CD4-positive, alpha-beta T cell treated with Interleukin-4 for 1 hour (primary cell): Measurements from ENCODE around the gene PROB1.
"Not testable (repeated sequence)": the region's sequence is repeated elsewhere in the genome, so short reads cannot be mapped to it uniquely, and the experiment has no call there.

Experiments
- DNase-seq, 2 donors: peaks; one replicate each; pipeline ENCODE4 v3.0.0-alpha.2; 2020 to 2022

The PROB1 gene

GRCh38 chr5:139392324-139392677, 2.6 kb downstream of the PROB1 start:
- DNase-seq = no peak

DNA sequence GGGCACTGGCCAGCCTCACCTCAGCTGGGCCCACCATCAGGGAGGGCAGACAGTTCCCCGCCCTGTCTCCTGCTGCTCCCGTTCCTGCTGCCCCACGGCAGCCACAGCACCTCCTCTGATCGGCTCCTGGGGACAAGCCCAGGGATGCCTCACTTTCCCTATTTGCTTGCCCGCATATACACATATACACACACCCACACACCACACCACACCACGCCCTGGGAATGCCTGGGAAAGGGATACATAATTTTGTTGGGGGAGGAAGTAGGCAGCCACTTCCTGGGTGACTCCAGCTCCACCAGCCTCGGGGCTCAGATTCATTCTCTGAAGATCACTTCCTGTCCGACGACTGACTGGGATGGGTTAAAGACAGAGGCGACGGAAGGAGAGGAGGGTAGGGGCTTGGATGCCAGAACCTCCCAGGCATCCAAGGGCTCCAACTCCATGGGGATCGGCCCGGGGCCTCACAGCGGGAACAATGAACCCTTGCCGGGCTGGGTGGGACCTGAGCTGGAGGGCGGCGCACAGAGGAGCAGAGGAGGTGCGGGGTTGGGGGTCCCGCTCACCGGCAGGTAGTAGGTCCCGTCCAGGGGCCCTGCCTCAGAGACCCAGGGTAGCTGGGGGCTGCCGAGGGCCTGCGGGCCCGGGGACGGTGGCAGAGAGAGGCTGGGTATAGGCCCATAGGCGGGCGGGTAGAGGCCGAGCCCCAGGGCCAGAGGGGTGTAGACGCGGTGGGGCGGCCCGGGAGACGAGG, 3.2 kb downstream of the PROB1 start:
- DNase-seq = no peak

- no peak for DNase-seq
These were observed 4.0 kb downstream of the PROB1 start for GRCh38 chr5:139390639-139391569.

- peak; percentile 83 to 86 for DNase-seq
These were observed 4.9 kb downstream of the PROB1 start, which contains the start of gene MZB1 for GRCh38 chr5:139389701-139390638. MZB1 (minus strand) TSS chr5:139389913; CDS start chr5:139389856, 57 bp downstream.

- peak in 1 of 2 donors; percentile 69 for DNase-seq
These were observed 6.6 kb downstream of the PROB1 start for GRCh38 chr5:139388198-139388821.

DNA sequence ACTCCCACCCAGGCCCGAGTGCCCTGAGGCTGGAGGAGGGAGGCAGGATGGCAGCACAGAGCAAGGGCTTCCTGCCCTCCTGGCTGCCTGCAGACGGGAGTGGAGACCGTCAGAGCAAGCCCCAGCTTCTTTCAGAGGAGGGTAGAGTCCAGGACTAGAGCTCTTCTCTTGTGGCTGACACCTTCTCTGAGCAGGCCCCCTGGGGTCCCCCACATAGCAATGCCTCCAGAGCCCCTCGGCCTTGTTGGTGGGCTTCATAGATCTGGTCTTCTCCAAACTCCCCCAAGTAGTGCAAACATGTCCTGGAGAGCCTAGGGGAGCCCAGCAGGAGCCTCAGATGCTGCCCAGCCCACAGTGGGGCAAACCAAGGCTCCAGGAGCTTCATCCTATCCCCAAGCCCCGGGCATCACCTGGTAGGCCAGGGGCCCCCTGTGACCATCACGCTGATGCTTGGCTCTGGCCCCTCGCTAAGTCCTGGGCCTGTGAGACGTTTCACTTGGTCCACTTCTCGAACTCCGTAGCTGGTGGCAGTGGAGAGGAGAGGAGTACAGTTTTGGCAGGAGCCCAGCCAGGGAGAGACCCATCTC, 7.2 kb downstream of the PROB1 start:
- no peak for DNase-seq

DNA sequence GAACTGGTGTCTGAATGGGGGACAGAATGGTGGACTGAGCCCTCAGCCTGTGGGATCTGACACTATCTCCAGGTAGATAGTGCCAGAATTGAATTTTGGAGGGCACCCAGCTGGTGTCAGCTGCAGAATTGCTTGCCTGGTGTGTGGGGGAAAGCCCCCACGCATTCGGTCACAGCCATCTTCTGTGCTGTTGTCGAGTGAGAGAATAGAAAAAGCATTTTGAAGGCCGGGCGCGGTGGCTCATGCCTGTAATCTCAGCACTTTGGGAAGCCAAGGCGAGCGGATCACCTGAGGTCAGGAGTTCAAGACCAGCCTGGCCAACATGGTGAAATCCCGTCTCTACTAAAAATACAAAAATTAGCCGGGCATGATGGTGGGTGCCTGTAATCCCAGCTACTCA, 7.9 kb downstream of the PROB1 start:
- DNase-seq = not testable (repeated sequence)

- no peak for DNase-seq
These were observed 8.9 kb downstream of the PROB1 start for GRCh38 chr5:139386050-139386438.

GRCh38 chr5:139385061-139386049, 9.5 kb downstream of the PROB1 start:
- DNase-seq = peak in 1 of 2 donors; percentile 43

- no peak for DNase-seq
These were observed 10.3 kb downstream of the PROB1 start for GRCh38 chr5:139384591-139385051.

- DNase-seq = no peak
These were observed 10.8 kb downstream of the PROB1 start for GRCh38 chr5:139383993-139384590.

GRCh38 chr5:139383275-139383992, 11.5 kb downstream of the PROB1 start, which contains the start of gene SLC23A1:
SLC23A1 (minus strand) TSS chr5:139383297; CDS start chr5:139383253, 44 bp downstream.
- DNase-seq = no peak

DNA sequence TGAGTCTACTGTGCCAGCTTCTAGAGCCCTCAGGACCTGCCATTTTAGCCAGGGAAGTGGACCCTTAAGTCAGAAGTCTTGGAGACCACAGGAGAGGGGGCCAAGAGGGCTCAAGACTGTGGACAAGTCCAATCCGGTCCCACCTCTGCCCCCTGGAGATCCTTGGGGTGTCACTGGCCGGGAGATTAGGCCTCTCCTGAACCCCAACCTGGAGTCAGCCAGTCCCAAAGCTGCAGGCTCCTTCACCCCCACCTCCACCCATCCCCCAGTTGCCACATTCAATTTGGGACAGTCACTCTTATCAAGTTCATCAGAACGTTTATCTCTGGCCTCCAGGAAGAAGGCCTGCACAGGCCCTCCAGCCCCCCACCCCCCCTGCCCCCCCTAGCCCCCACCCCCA, 12.1 kb downstream of the PROB1 start:
- no peak for DNase-seq

GRCh38 chr5:139381837-139382761, 12.8 kb downstream of the PROB1 start:
- DNase-seq = no peak

DNA sequence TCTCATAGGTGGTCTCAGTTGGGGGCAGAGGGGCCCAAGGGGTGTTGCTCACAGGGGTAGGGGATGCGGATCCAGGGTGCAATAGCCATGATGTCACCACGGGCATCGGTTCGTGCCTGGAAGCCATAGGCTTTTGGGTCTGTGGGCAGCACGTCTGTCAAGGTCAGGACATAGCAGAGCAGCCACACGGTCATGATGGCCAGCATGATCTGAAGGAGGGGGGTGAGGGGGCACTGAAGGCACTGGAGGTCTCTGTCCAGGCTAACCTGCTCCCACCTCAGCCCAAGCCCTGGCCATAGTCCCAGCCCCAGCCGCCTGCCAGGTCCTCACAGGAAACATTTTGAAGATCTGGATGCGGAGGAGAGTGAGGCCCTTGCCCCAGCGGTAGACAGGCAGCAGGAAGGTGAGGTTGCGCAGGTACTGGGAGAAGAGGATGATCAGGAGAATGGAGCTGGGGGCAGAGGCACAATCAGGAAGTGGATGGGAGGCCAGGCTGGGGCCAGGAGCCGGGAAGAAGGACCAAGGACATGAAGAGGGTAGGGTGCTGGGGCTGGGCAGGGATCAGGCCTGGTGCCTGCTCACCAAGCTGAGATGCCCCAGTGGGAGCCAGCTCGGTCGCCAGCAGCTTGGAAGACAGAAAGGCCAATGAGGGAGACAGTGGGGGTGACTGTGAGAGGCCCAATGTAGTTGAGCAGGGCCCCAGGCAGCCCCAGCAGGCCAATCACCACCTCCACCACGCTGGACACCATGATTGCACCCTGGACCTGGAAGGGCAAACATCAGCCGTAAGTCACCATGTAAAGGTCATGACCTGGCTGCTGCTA, 15.1 kb downstream of the PROB1 start:
- no peak for DNase-seq

DNA sequence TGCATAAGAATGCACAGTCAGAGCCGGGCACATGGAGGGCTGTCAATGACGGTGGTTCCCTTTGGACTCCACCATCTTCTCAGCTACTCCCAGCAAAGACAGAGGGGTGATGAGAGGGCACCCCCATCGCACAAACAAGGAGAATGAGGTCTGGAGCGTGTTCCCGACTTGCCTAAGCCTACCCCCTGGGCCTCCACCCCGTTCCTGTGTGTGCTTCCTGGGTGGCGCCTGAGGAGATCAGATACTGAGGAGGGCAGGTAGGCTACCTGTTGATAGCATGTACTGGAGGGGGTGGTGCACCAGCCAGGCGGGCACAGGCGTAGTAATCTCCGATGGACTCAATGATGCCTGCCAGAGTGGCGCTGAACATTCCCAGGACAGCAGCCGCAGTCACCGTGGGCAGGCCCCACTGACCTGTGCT, 16.0 kb downstream of the PROB1 start:
- DNase-seq = no peak
